C4-2B (cell line): ENCODE results near the gene CCDC175.
A peak's percentile ranks its signal among the peaks of the same experiment; 100 is the strongest.

Experiments
- H3K27ac ChIP-seq: fragments of 450-650 bp; 2 replicates; pipeline ENCODE4 v1.5.1; 2017
- CTCF ChIP-seq: fragments of 450-650 bp; conservative IDR thresholded peaks from 2 replicates; pipeline ENCODE4 v1.5.1; 2017; ENCODE audit warnings: mild to moderate bottlenecking
- ZFX ChIP-seq: fragments of 450-650 bp; IDR thresholded peaks from 2 replicates; pipeline ENCODE4 v1.6.1; 2017

CCDC175 gene

DNA sequence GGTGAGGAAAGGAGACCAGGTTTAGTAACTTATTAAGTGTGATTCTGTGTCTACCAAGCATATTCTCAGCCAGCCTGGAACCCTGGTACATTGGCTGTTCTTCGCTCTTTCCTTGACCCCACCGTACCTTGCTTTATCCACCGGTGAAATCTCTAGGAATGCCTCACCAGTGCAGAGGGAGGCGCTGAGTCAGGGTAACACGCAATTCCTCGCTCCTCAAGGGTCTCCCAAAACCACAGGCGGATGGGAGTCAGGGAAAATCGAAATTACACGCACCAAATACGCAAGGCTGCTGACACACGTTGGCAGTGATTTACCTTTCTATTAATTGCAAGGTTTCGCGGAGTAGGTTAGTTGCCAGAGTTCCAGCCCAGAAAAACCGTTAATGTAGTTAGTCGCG lies 93.2 kb downstream of the CCDC175 start:
- peak overlapping the region; percentile 96 for H3K27ac ChIP-seq
- no peak for TF ChIP-seq ZFX
- no peak for TF ChIP-seq CTCF

DNA sequence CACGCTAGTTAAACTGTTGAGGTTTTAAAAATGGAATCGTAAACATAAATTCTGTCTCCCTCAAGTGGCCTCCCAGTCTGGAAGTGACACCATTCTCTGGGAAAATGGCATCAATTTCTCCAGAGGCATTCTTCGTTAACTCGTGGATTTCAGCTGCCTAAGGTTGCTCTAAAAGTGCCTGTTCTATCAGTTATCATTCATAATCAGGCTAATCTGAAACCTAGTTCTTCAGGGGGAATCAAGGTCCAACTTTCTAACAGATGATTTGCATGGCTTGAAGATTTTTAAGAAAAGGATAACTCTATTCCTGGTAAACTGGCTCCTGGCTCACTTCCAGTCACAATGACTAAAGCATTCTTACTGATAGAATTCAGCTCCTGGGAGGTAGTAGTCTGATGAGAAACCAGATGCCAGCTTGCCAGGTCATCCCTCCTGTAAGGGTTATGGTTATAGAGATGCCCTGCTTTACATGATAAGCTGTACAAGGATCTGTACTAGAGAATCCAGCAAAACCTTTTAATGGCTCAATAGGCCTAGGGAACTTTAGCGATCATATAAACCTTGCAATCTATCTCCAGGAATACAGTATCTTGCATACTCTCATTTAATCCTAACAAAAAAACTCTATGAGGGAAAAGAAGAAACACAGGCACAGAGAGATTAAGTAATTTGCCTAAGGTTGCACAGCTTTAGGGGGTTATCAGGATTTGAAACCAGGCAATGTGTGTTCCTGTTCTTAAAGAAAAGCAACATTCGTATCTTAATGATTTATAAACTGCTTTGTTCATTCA lies 93.9 kb downstream of the CCDC175 start:
- TF ChIP-seq ZFX = no peak
- TF ChIP-seq CTCF = no peak
- peak overlapping the region; percentile 96 for H3K27ac ChIP-seq

DNA sequence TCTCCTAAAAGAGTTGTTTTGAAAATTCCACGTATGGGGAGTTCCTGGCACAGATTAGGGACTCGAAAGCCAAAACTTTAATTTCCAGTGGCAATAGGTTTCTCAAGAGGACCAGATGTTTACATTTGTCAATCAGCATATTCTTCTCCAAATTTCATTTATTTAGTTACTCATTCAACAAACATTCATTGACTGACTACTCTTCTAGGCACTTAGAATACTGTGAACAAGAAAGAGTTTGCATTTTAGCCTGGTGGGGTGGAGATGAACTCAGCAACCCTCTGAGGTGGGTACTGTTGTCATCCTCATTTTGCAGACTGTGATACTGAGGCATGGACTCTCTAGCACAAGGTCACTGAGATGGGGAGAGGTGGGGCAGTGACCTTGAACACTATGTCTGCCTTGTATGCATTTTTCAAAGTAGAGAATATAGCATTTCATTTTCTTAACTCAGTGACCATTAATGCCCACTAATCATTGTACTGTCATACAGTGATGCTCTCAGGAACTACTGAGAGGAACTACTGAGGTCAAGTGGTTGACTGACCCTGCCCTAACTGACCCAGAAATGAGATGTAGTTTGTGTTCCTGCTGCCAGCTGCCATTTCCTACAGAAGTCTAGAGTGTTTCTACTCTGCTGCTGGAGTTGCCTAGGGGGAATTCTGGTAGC lies 94.6 kb downstream of the CCDC175 start:
- TF ChIP-seq ZFX (no peak), CTCF (no peak)
- peak overlapping the region; percentile 12; the same call in 1 of the 2 replicates for H3K27ac ChIP-seq

- H3K27ac ChIP-seq = no peak overlapping the region
- TF ChIP-seq CTCF (no peak), ZFX (no peak)
Measured at GRCh38 chr14:59481407-59481806, 95.2 kb downstream of the CCDC175 start.

DNA sequence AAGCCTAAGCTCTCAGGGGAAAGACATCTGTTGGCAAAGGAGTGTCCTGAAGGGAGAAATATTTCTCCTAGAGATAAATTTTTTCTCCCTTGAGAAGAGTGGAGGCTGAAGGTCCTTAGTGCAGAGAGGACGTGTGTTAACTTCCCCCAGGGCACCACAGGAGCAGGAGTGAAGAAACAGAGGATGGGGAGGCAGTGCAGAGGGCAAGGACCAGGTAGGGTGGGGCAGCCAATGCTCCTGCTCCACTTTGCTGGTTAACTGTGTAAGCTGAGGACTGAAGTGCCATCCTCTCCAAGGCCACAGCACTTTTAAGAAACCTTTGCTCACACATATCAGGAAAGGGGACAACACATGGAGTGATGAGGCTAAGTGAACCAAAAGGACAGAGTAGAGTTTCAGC lies 96.4 kb downstream of the CCDC175 start:
- TF ChIP-seq CTCF (no peak), ZFX (no peak)
- H3K27ac ChIP-seq = no peak overlapping the region

GRCh38 chr14:59478540-59478939 lies 98.1 kb downstream of the CCDC175 start:
- H3K27ac ChIP-seq = no peak overlapping the region
- TF ChIP-seq ZFX (no peak), CTCF (no peak)

DNA sequence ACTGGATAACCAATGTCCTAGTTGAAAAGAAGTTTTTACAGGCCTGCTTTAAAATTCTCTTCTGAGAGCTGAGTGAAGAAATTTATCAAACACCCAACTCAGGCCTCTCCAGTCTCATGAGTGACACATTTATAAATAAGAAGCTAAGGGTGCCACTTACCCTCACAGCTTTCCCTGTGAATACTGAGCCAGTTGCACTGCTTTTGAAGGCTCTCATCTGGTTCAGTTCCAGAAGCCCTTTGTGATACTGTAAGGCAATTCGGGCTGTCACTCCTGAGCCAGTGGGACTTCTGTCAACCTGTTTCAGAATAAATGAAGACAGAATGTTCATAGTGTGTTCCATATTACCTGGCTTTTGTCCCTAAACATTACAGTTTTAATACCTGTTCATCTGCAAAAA lies 100.9 kb downstream of the CCDC175 start:
- TF ChIP-seq CTCF (no peak), ZFX (no peak)
- no peak overlapping the region for H3K27ac ChIP-seq
